ENCODE data around the gene DNAI7.

DNAI7 gene

DNA sequence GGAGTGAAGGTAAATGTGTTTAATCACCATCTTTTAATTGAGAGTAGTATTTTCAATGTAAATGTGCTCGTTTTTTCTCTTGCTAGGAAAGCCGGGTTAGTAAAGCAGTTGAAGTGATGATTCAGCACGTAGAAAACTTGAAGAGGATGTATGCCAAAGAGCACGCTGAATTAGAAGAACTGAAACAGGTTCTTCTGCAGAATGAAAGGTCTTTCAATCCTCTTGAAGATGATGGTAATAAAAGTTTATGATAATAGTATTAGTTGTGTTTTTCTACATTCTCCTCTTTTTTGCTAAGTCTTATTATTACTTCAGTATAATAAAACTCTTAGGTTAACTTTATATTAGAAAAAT is 93.9 kb downstream of the DNAI7 start:
- no peak for DNase-seq (ENCODE audit: low read depth in 2 of 2)

DNA sequence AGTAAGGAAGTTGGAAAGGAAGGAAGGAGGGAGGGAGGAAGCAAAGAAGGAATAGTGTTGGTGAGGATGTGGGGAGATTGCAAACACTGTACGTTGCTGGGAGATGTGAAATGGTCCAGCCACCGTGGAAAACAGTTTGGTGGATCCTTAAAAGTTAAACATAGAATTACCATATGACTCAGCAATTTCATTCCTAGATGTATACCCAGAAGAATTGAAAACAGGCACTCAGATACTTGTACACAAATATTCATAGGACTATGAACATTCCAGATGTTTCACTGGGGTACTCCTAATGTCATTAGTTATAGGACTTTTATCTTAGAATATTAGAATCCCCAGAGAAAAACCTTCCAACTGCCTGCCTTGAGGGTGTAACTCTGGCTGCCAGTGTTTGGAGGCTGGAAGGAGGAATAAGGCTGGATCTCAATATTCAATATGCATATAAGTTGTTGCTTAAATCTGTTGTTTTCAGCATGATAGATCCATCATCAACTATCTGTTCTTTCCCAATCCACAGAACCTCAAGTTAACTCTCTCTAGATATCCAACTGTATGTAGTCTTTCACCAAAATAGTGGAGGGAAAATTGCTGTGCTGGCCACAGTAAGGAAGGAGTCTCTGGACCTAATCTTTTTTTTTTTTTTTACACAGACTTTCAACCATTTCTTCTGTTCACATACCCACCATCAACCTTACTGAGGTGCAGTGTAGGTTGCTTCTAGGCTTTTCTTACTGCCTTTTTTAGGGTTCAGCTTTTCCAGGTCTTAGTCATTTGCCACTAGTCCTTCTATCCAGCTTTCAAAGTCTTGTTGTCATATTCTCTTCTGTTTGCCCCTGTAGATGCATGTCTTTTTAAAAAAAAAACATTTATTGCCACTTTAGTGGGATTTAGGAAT is 94.5 kb downstream of the DNAI7 start:
- no peak for DNase-seq (ENCODE audit: low read depth in 2 of 2)

DNA sequence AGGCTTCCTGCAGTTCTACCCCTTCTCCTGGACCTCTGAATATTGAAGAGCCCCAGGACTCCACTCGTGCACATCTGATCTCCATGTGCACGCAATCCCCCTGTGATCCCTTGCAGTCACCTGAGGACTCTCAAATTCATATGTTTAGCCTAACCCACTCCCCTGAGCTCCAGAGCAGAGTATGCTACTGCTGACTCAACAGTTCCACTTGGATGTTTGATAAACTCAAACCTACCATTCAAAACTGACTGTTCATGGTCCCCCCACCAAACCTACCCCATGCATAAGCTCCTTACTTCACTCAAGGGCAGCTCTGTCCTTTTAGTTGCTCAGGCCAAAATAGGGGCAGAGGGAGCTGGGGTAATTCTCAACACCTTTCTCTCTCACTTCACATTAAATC is 96.0 kb downstream of the DNAI7 start:
- no peak for DNase-seq (ENCODE audit: low read depth in 2 of 2)

DNA sequence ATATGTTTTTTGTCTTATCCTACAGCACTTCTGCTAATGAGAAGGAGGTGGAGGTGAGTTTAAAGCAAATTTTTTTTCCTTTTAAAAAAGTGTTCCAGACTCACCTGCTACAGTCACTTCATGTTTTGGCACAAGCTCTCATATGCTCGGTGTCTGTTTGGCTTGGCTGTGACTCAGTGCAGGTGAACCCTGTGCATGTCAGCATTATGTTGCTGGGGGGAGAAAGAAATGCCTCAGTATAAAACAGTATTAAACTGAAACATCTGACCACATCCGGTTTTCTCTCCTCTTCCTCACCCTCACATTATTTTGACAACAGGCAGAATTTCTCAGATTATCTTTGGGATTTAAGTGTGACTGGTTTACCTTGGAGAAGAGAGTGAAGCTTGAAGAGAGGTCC is 105.2 kb downstream of the DNAI7 start:
- no peak for DNase-seq (ENCODE audit: low read depth in 2 of 2)

DNA sequence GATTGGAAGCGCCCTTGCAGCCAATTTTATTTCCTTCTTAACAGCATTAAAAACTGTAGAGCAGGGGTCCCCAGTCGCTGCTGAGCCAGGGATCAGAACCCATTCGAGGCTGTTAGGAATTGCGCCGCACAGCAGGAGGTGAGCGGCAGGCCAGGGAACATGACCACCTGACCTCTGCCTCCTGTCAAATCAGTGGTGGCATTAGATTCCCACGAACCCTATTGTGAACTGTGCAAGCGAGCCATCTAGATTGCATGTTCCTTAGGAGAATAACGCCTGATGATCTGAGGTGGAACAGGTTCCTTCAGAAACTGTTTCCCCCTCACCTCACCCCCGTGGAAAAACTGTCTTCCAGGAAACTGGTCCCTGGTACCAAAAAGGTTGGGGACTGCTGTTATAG is 107.4 kb downstream of the DNAI7 start:
- no peak for DNase-seq (ENCODE audit: low read depth in 2 of 2)

DNA sequence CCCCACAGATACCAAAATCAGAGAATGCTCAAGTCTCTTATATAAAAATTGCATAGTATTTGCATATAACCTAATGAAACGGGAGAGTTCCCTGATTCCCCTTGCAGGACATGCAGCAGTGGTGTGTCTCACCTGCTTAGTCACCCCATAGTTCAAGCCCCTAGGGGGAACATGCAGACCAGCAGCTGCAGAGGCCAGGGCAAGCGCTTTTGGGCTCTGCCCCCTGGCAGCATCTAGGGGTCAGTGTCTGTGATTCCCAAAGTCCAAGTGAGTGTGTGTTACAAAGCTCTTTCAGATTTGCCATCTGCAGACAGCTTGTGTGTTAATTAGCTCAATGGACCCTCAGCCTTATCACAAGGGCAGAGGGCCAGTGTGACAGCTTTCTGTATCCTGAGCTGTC is 110.1 kb downstream of the DNAI7 start:
- no peak for DNase-seq (ENCODE audit: low read depth in 2 of 2)

DNA sequence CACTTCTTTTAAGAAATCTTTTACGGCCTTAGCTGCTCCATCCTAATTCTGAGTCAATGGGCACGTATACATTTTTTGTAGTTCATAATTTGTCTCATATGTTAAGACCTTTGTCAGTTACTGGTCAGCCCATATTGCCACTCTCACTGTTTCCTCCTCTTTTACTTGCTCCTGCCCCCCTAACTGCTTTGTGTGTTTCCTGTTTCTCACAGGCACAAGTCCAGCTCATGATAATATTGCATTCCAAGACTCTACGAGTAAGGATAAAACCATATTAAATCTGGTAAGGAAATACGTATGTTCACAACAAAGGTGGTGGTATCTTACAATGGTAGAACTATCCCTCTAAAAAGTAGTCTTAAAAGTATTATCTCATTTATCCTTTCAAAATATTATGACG is 111.7 kb downstream of the DNAI7 start:
- no peak for DNase-seq (ENCODE audit: low read depth in 2 of 2)

DNA sequence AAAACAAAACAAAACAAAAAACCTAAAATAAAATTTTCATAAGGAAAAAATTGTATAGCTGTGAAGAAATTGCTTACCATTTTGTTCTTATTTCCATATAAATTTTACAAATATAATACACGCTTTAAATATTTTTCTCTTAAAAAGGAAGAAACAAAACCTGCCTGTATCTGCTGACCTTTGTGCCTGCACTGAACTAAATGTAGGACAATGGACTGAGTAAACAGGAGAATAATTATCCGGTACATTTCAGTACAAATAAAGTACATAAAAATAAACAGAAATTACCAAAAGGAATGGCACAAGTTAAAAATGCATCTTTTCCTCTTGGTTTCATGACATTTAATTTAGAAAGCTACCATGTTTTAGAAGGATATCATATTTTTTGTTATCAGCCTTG is 112.3 kb downstream of the DNAI7 start:
- DNase-seq (ENCODE audit: low read depth in 2 of 2), result no peak

DNA sequence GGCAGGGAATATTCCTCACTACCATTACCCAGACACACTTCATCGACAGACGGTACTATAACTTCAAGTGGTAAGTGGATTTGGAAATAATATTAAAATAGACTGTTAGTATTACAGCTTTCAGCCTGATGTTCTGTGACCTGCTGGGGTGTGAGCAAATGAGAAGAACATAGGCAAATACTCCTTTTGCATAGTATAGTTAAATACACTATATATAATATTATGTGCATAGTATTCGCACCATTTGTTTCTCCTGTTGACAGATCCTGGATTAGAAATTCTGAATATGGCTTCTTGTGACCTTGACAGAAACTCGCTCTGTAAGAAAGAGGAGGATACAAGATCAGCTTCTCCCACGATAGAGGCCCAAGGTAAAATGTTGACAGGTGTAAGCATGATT is 115.6 kb downstream of the DNAI7 start:
- no peak for DNase-seq (ENCODE audit: low read depth in 2 of 2)

DNA sequence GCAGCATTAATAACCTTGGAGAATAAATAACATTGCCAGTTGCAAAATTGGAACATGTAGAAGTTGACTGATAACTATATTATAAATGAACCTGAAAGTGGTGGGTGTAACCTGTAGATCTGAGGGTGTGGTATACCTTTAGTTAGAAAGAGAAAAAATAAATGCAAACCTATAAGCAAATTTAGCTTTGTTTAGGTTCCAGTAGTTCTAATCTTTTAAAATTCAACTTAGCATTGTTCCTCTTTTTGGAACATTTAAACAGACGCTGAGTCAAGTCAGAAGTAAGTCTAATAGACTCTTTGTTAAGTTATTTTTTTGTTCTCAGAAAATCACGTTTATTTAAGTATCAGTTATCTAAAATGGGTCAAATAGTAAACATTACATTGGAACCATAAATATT is 120.0 kb downstream of the DNAI7 start:
- DNase-seq (ENCODE audit: low read depth in 2 of 2), result no peak

DNA sequence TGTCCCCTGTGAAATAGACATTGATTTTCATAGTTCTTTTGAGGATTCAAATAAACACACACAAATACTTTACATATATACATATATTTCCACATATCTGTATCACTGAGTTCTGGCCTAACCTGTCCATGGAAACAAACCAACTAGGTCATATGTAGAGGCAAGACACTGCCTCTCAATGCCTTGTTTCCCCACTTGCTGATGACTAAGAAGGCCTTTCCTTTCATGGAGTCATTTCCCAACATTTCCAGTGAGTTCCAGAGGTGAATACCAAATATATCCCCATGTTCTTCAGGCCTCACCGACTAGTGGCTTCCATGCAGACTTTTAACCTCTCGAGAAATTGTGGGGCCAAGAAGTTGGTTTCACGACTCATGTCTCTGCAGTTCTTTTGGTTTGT is 120.8 kb downstream of the DNAI7 start:
- no peak for DNase-seq (ENCODE audit: low read depth in 2 of 2)

DNA sequence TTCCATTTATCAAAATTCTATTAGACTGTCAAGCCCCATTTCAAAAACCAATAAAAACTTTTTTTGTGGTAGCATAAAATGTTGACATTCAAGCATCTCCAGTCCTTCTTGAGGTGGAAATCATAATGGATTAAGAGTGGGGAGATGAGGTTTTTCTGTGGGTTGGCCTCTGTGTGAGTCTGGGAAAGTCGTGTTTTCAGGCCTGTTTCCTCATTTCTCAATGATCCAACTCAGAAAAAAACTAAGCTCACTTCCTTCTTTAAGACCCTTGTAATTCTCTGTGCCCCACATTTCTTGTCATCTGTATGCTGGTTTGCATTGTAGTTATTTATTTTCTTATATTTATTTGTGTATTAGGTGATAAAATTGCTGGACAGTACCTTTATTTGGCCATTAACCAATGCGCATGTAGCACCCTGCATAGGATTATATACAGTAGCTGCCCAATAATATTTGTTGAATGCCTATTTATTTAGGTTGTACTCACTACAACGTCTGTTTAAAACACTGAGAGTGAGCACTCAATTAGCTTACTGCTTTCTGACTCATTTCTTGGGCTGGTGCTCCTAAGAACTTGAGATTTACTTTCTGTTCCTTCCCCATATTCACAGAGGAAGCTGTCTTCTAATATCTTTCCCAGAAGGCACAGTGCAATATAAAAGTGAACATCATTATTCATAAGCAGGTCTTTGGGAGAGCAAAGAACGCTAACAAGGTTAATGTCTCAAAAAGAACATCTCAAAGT is 121.9 kb downstream of the DNAI7 start:
- DNase-seq (ENCODE audit: low read depth in 2 of 2), result no peak

DNA sequence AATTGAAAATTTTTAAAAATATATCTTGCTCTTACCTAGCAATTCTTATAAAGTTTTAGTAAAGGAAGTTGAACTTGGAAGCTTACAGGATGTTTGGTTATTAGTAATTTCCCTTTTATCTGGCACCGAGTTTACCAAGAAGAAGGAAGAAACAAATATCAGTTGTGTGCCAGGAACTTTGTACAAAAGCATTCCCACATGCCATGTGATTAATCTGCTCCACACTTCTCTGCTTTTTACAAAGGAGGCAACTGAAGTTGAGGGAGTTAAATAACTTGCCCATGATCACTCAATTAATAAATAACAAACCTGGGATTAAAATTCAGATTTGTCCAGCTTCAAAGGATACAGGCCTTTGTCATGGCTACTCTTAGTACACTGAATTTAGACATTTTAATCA is 123.6 kb downstream of the DNAI7 start:
- no peak for DNase-seq (ENCODE audit: low read depth in 2 of 2)

DNA sequence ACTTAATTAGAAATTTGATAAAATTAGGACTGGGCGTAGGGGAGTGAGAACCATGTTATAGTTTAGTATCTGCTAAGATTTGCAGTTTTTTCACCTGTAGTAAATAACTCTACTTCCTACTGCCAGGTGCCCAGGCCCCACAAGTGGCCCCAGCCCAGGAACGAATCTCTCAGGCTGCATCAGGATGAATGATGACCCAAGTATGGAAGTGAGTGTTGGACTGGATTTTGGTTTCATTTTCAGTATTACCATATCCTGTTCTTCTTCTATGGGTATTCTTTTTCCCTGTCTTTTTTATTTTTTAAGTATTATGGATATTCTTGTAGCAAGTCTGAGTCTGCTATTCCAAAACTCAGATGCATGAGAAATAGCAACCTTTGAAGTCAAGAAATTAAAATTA is 125.7 kb downstream of the DNAI7 start:
- no peak for DNase-seq (ENCODE audit: low read depth in 2 of 2)

DNA sequence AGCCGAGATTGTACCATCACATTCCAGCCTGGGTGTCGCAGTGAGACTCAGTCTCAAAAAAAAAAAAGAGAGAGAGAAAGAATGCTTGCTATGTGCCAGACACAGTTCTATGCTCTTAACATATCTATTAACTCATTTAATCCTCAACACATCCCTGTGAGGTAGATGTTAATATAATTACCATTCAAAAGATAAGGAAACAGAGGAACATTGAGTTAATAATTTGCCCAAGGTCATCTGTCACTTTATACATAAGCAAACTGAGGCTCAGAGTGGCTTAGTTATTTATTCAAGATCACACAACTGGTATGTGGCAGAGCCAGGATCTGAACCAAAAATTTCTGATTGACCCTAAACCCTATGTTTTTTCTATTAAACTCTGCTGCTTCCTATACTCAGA is 129.9 kb downstream of the DNAI7 start:
- no peak for DNase-seq (ENCODE audit: low read depth in 2 of 2)

DNA sequence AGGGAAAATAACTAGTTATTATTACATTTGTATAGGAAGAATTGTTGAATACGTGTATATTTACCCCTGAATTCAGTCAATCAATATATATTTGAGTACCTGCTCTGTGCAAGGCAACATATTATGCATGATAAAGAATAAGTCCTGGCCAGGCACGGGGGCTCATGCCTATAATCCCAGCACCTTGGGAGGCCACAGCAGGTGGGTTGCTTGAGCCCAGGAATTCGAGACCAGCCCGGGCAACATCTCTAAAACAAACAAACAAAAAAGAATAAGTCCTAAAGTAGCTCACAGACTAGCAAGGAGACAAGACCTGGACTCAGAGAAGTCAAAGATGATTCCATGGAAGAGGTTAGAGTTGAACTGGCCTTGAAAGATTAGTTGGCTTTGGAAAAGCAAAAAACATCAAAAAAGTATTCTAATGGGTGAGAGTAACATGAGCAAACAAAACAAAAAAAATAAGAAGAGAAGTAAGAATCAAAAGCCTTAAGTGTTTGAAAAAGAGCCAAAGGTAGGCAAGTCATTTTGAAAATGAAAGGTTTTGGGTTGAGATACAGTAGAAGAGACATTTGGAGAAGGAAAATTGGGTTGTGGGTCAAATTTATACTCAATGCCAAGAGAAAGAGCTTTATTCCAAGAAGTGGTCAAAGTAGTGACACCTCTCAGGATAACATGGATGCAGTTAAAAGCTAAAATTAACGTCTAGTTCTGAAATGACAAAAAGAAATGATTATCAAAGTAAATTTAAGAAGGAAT is 130.9 kb downstream of the DNAI7 start:
- no peak for DNase-seq (ENCODE audit: low read depth in 2 of 2)

DNA sequence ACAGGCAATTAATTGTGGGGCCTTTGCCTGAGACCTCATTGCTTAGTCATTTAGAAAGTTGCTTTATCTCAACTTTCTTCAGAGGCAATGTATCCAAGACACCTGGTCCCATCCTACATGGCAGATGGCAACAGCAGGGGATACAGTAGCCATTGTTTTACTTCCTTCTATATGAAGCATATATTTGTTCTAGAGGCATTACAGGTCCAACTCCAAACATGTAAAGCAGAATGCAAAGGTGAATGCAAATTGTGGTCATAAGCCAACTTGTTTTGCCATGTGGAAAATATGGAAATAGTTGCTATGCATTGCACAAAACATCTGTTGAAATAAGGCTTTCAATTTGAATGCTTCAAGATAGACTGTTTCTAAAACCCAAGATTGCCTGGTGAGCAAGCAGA is 136.3 kb downstream of the DNAI7 start:
- no peak for DNase-seq (ENCODE audit: low read depth in 2 of 2)

All from stimulated activated CD4-positive, alpha-beta T cell treated with anti-CD3 and anti-CD28 coated beads, Interleukin-12 subunit alpha, Interleukin-12 subunit beta, amount 100 ng/mL, for 24 hours (primary cell).